GM23338 (cell line): ENCODE data around the gene OSGIN1. TPM values are rescaled to one million over a fixed set of nuclear protein-coding genes. Genes with fewer than 3 reads are reported as not detected.

Source experiments
- ATAC-seq: fragments of 200-7000 bp; cut with Tn5 transposase; 3 replicates; pipeline ENCODE4 v1.9.1; 2020
- DNase-seq: peaks from one replicate; pipeline ENCODE4 v3.0.0-alpha.2; 2015; ENCODE audit warnings: low spot score
- H2AFZ ChIP-seq: fragments of 200-600 bp; sonication (generic); 2 replicates; pipeline ENCODE4 v1.8.0; 2016; ENCODE audit warnings: antibody characterized with exemption, mild to moderate bottlenecking, moderate library complexity
- H3F3A ChIP-seq: fragments of 200-600 bp; sonication (generic); replicated peaks from 2 replicates; pipeline ENCODE4 v1.8.0; 2017; ENCODE audit warnings: antibody characterized with exemption, mixed run types, low read depth
- H3K27ac ChIP-seq: fragments of 200-600 bp; sonication (generic); 2 replicates; pipeline ENCODE4 v1.6.1; 2016; ENCODE audit warnings: low read depth
- H3K27me3 ChIP-seq: fragments of 200-600 bp; sonication (generic); 2 replicates; pipeline ENCODE4 v1.8.0; 2016; ENCODE audit warnings: mild to moderate bottlenecking, mixed run types, moderate library complexity; ENCODE audit not compliant: insufficient read depth
- H3K36me3 ChIP-seq: fragments of 200-600 bp; sonication (generic); 2 replicates; pipeline ENCODE4 v1.8.0; 2016; ENCODE audit warnings: mild to moderate bottlenecking; ENCODE audit not compliant: insufficient read depth
- H3K4me1 ChIP-seq: fragments of 200-600 bp; sonication (generic); 2 replicates; pipeline ENCODE4 v1.8.0; 2016; ENCODE audit warnings: mild to moderate bottlenecking, moderate library complexity; ENCODE audit not compliant: insufficient read depth
- H3K4me2 ChIP-seq: fragments of 200-600 bp; sonication (generic); 2 replicates; pipeline ENCODE4 v1.7.1; 2017; ENCODE audit warnings: mixed run types
- H3K4me3 ChIP-seq: fragments of 200-600 bp; sonication (generic); 2 replicates; pipeline ENCODE4 v1.6.1; 2016; ENCODE audit warnings: mixed run types
- H3K79me2 ChIP-seq: fragments of 200-600 bp; sonication (generic); replicated peaks from 2 replicates; pipeline ENCODE4 v1.8.0; 2017; ENCODE audit warnings: mild to moderate bottlenecking; ENCODE audit not compliant: insufficient read depth
- H3K9me2 ChIP-seq: fragments of 200-600 bp; sonication (generic); 2 replicates; pipeline ENCODE4 v1.8.0; 2017; ENCODE audit not compliant: insufficient read depth
- H4K20me1 ChIP-seq: fragments of 200-600 bp; sonication (generic); replicated peaks from 2 replicates; pipeline ENCODE4 v1.8.0; 2017; ENCODE audit warnings: mild to moderate bottlenecking; ENCODE audit not compliant: insufficient read depth
- H3K27ac Mint-ChIP-seq: 2 replicates; pipeline ENCODE4 v1.8.0; 2020; ENCODE audit warnings: inconsistent platforms, mild to moderate bottlenecking, moderate library complexity, mixed read lengths
- H3K27me3 Mint-ChIP-seq: 3 replicates; pipeline ENCODE4 v1.8.0; 2022; ENCODE audit warnings: low read depth, mild to moderate bottlenecking, moderate library complexity, mixed read lengths, inconsistent platforms; ENCODE audit not compliant: insufficient read depth, poor library complexity
- H3K36me3 Mint-ChIP-seq: 3 replicates; pipeline ENCODE4 v1.8.0; 2021; ENCODE audit warnings: low read depth, mild to moderate bottlenecking, inconsistent platforms, moderate library complexity, mixed read lengths
- H3K4me1 Mint-ChIP-seq: 3 replicates; pipeline ENCODE4 v1.8.0; 2020; ENCODE audit warnings: mild to moderate bottlenecking, inconsistent platforms, mixed read lengths
- H3K4me3 Mint-ChIP-seq: 3 replicates; pipeline ENCODE4 v1.8.0; 2021; ENCODE audit warnings: moderate library complexity, mild to moderate bottlenecking, inconsistent platforms, mixed read lengths
- H3K9me3 Mint-ChIP-seq: 3 replicates; pipeline ENCODE4 v1.8.0; 2020; ENCODE audit warnings: moderate library complexity, mild to moderate bottlenecking, inconsistent platforms, mixed read lengths
- CTCF ChIP-seq, 2 experiments: fragments of 200-600 bp in 1 of 2; sonication (generic) in 1 of 2; conservative IDR thresholded peaks; 2 replicates each; pipeline versions ENCODE4 v1.5.1 to v1.6.1; 2016 to 2017; ENCODE audit warnings: antibody characterized with exemption in 2 of 2, low read depth in 2 of 2, mild to moderate bottlenecking in 2 of 2, moderate library complexity in 1 of 2
- ETS1 ChIP-seq: IDR thresholded peaks from 2 replicates; pipeline ENCODE4 v1.6.1; 2016; ENCODE audit warnings: antibody characterized with exemption
- EZH2 ChIP-seq: fragments of 200-600 bp; sonication (generic); IDR thresholded peaks from one replicate; pipeline ENCODE4 v1.8.0; 2017; ENCODE audit warnings: antibody characterized with exemption, mild to moderate bottlenecking, low read depth; ENCODE audit not compliant: unreplicated experiment
- EZH2phosphoT487 ChIP-seq: fragments of 200-600 bp; sonication (generic); IDR thresholded peaks from one replicate; pipeline ENCODE4 v1.8.1; 2018; ENCODE audit warnings: antibody characterized with exemption; ENCODE audit not compliant: unreplicated experiment
- JUNB ChIP-seq: IDR thresholded peaks from one replicate; pipeline ENCODE4 v1.6.1; 2016; ENCODE audit warnings: antibody characterized with exemption; ENCODE audit not compliant: unreplicated experiment
- NANOG ChIP-seq: IDR thresholded peaks from 2 replicates; pipeline ENCODE4 v1.6.1; 2016; ENCODE audit warnings: antibody characterized with exemption, borderline replicate concordance
- POLR2AphosphoS5 ChIP-seq: IDR thresholded peaks from 2 replicates; pipeline ENCODE4 v1.6.1; 2016; ENCODE audit warnings: antibody characterized with exemption, low read depth
- STAT1 ChIP-seq: IDR thresholded peaks from one replicate; pipeline ENCODE4 v1.6.1; 2016; ENCODE audit warnings: antibody characterized with exemption; ENCODE audit not compliant: unreplicated experiment
- ZNF114 ChIP-seq: fragments of 250-450 bp; sonication (Bioruptor Pico); IDR thresholded peaks from 2 replicates; pipeline ENCODE4 v1.5.0; 2020; ENCODE audit warnings: mild to moderate bottlenecking, moderate library complexity
- ZNF462 ChIP-seq: fragments of 250-450 bp; sonication (Bioruptor Pico); IDR thresholded peaks from 2 replicates; pipeline ENCODE4 v1.5.0; 2020; ENCODE audit warnings: mild to moderate bottlenecking, moderate library complexity
- polyA plus RNA-seq: library from polyadenylated mRNA; unstranded; fragments of >200 nt; fragmentation: Nextera tagmentation; extraction: Ambion mirVana; gene quantifications from 2 replicates; pipeline ENCODE4 v1.2.1, GENCODE V29; 2016
- total RNA-seq: library from RNA; depleted of rRNA; stranded (reverse); fragments of >200 nt; shearing (Covaris generic); gene quantifications from 2 replicates; pipeline ENCODE4 v1.2.3, GENCODE V29; 2014
- TF ChIP-seq, protein P1 (sequence below): IDR thresholded peaks from one replicate; pipeline ENCODE4 v1.6.1; 2018; ENCODE audit warnings: antibody characterized with exemption; ENCODE audit not compliant: unreplicated experiment

The OSGIN1 gene
- total and polyA plus RNA-seq, 2 experiments from 2014 or later, result 0.32 to 1.6 TPM

GRCh38 chr16:83992624-83993023 lies 39.6 kb downstream of the OSGIN1 start:
- Mint-ChIP-seq H3K4me3 (no peak overlapping the region), H3K4me1 (peaks cover 18% of the 10 kb centered on the region), H3K36me3 (no peaks in the 10 kb centered on the region), H3K27me3 (peaks cover 18% of the 10 kb centered on the region), H3K9me3 (no peaks in the 10 kb centered on the region; the same call in 2 of the 3 replicates), H3K27ac (peak overlapping the region; percentile 60; the same call in 1 of the 2 replicates)
- DNase-seq (no peak), ATAC-seq (no peak)
- H3K4me3 ChIP-seq, result no peak overlapping the region
- no peaks in the 10 kb centered on the region for H3K9me2 ChIP-seq
- no peaks in the 10 kb centered on the region for H3K36me3 ChIP-seq
- H3K27ac ChIP-seq, result no peak overlapping the region
- H2AFZ ChIP-seq, result no peak overlapping the region
- TF ChIP-seq JUNB (no peak), NANOG (no peak), CTCF (conservative IDR thresholded peaks at IDR 0.05; ENCODE audit: low read depth in 2 of 2) (no peak), ZNF114 (CRISPR knock-in tag) (no peak), POLR2AphosphoS5 (no peak), EZH2 (no peak), ETS1 (no peak), EZH2phosphoT487 (no peak), STAT1 (no peak), ZNF462 (CRISPR knock-in tag) (no peak)
- TF ChIP-seq, protein P1, sequence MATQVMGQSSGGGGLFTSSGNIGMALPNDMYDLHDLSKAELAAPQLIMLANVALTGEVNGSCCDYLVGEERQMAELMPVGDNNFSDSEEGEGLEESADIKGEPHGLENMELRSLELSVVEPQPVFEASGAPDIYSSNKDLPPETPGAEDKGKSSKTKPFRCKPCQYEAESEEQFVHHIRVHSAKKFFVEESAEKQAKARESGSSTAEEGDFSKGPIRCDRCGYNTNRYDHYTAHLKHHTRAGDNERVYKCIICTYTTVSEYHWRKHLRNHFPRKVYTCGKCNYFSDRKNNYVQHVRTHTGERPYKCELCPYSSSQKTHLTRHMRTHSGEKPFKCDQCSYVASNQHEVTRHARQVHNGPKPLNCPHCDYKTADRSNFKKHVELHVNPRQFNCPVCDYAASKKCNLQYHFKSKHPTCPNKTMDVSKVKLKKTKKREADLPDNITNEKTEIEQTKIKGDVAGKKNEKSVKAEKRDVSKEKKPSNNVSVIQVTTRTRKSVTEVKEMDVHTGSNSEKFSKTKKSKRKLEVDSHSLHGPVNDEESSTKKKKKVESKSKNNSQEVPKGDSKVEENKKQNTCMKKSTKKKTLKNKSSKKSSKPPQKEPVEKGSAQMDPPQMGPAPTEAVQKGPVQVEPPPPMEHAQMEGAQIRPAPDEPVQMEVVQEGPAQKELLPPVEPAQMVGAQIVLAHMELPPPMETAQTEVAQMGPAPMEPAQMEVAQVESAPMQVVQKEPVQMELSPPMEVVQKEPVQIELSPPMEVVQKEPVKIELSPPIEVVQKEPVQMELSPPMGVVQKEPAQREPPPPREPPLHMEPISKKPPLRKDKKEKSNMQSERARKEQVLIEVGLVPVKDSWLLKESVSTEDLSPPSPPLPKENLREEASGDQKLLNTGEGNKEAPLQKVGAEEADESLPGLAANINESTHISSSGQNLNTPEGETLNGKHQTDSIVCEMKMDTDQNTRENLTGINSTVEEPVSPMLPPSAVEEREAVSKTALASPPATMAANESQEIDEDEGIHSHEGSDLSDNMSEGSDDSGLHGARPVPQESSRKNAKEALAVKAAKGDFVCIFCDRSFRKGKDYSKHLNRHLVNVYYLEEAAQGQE, result no peak
- no peaks in the 10 kb centered on the region for H3K79me2 ChIP-seq
- no peaks in the 10 kb centered on the region for H3K27me3 ChIP-seq
- H3F3A ChIP-seq, result no peaks in the 10 kb centered on the region
- peaks cover 3% of the 10 kb centered on the region; the same call in 1 of the 2 replicates for H3K4me1 ChIP-seq
- no peaks in the 10 kb centered on the region for H4K20me1 ChIP-seq
- no peak overlapping the region for H3K4me2 ChIP-seq
